ENCODE measurements around the gene KCND2.

Gene KCND2

GRCh38 chr7:120412139-120413050 lies 139.4 kb downstream of the KCND2 start:
- Mint-ChIP-seq H3K27me3 (ENCODE audit: low read depth) (no peaks in the 10 kb centered on the region), H3K9me3 (no peaks in the 10 kb centered on the region), H3K27ac (no peak overlapping the region), H3K4me1 (ENCODE audit: low read depth) (no peaks in the 10 kb centered on the region), H3K36me3 (ENCODE audit: low read depth) (no peaks in the 10 kb centered on the region), H3K4me3 (no peak overlapping the region)

- Mint-ChIP-seq H3K4me3 (no peak overlapping the region), H3K36me3 (ENCODE audit: low read depth) (no peaks in the 10 kb centered on the region), H3K27ac (no peak overlapping the region), H3K9me3 (no peaks in the 10 kb centered on the region), H3K27me3 (ENCODE audit: low read depth) (no peaks in the 10 kb centered on the region), H3K4me1 (ENCODE audit: low read depth) (no peaks in the 10 kb centered on the region)
Observed at GRCh38 chr7:120413164-120413563, 140.2 kb downstream of the KCND2 start.

- H3K36me3 Mint-ChIP-seq (ENCODE audit: low read depth) = no peaks in the 10 kb centered on the region
- no peak overlapping the region for H3K27ac Mint-ChIP-seq
- H3K4me1 Mint-ChIP-seq (ENCODE audit: low read depth) = no peaks in the 10 kb centered on the region
Observed at GRCh38 chr7:120417244-120417979, 144.4 kb downstream of the KCND2 start.

GRCh38 chr7:120421151-120421651 lies 148.2 kb downstream of the KCND2 start:
- Mint-ChIP-seq H3K9me3 (no peaks in the 10 kb centered on the region), H3K27me3 (ENCODE audit: low read depth) (no peaks in the 10 kb centered on the region), H3K4me3 (no peak overlapping the region), H3K4me1 (ENCODE audit: low read depth) (no peaks in the 10 kb centered on the region), H3K27ac (no peak overlapping the region), H3K36me3 (ENCODE audit: low read depth) (no peaks in the 10 kb centered on the region)

More at GRCh38 chr7:120417244-120417979, 144.4 kb downstream of the KCND2 start:
- no peaks in the 10 kb centered on the region for H3K9me3 Mint-ChIP-seq
- no peaks in the 10 kb centered on the region for H3K27me3 Mint-ChIP-seq (ENCODE audit: low read depth)
- H3K4me3 Mint-ChIP-seq = no peak overlapping the region

- peaks cover 4% of the 10 kb centered on the region for H3K9me3 Mint-ChIP-seq
- no peaks in the 10 kb centered on the region for H3K36me3 Mint-ChIP-seq (ENCODE audit: low read depth)
- no peaks in the 10 kb centered on the region for H3K4me1 Mint-ChIP-seq (ENCODE audit: low read depth)
- no peak overlapping the region for H3K4me3 Mint-ChIP-seq
- no peak overlapping the region for H3K27ac Mint-ChIP-seq
- H3K27me3 Mint-ChIP-seq (ENCODE audit: low read depth) = no peaks in the 10 kb centered on the region
Observed at GRCh38 chr7:120431016-120431415, 158.0 kb downstream of the KCND2 start.

GRCh38 chr7:120436487-120437060 lies 163.6 kb downstream of the KCND2 start:
- Mint-ChIP-seq H3K36me3 (ENCODE audit: low read depth) (no peaks in the 10 kb centered on the region), H3K27me3 (ENCODE audit: low read depth) (no peaks in the 10 kb centered on the region), H3K9me3 (no peaks in the 10 kb centered on the region), H3K4me1 (ENCODE audit: low read depth) (no peaks in the 10 kb centered on the region), H3K4me3 (no peak overlapping the region), H3K27ac (no peak overlapping the region)

- H3K9me3 Mint-ChIP-seq = no peaks in the 10 kb centered on the region
- H3K4me3 Mint-ChIP-seq = no peak overlapping the region
- H3K4me1 Mint-ChIP-seq (ENCODE audit: low read depth) = no peaks in the 10 kb centered on the region
- H3K36me3 Mint-ChIP-seq (ENCODE audit: low read depth) = no peaks in the 10 kb centered on the region
- H3K27me3 Mint-ChIP-seq (ENCODE audit: low read depth) = no peaks in the 10 kb centered on the region
- H3K27ac Mint-ChIP-seq = no peak overlapping the region
Observed at GRCh38 chr7:120441850-120442249, 168.9 kb downstream of the KCND2 start.

- H3K27ac Mint-ChIP-seq = no peak overlapping the region
- H3K4me3 Mint-ChIP-seq = no peak overlapping the region
- no peaks in the 10 kb centered on the region for H3K9me3 Mint-ChIP-seq
- H3K36me3 Mint-ChIP-seq (ENCODE audit: low read depth) = no peaks in the 10 kb centered on the region
- no peaks in the 10 kb centered on the region for H3K4me1 Mint-ChIP-seq (ENCODE audit: low read depth)
- H3K27me3 Mint-ChIP-seq (ENCODE audit: low read depth) = no peaks in the 10 kb centered on the region
Observed at GRCh38 chr7:120442838-120443237, 169.9 kb downstream of the KCND2 start.

GRCh38 chr7:120444650-120445049 lies 171.7 kb downstream of the KCND2 start:
- H3K9me3 Mint-ChIP-seq = no peaks in the 10 kb centered on the region
- no peaks in the 10 kb centered on the region for H3K27me3 Mint-ChIP-seq (ENCODE audit: low read depth)
- H3K4me1 Mint-ChIP-seq (ENCODE audit: low read depth) = no peaks in the 10 kb centered on the region
- H3K4me3 Mint-ChIP-seq = no peak overlapping the region
- H3K36me3 Mint-ChIP-seq (ENCODE audit: low read depth) = no peaks in the 10 kb centered on the region
- H3K27ac Mint-ChIP-seq = no peak overlapping the region

- Mint-ChIP-seq H3K9me3 (no peaks in the 10 kb centered on the region), H3K36me3 (ENCODE audit: low read depth) (no peaks in the 10 kb centered on the region), H3K4me1 (ENCODE audit: low read depth) (no peaks in the 10 kb centered on the region), H3K27ac (no peak overlapping the region), H3K27me3 (ENCODE audit: low read depth) (no peaks in the 10 kb centered on the region), H3K4me3 (no peak overlapping the region)
Observed at GRCh38 chr7:120445276-120445675, 172.3 kb downstream of the KCND2 start.

GRCh38 chr7:120452665-120453064 lies 179.7 kb downstream of the KCND2 start:
- Mint-ChIP-seq H3K4me3 (no peak overlapping the region), H3K27ac (no peak overlapping the region), H3K9me3 (peaks cover 18% of the 10 kb centered on the region), H3K27me3 (ENCODE audit: low read depth) (no peaks in the 10 kb centered on the region), H3K36me3 (ENCODE audit: low read depth) (no peaks in the 10 kb centered on the region), H3K4me1 (ENCODE audit: low read depth) (no peaks in the 10 kb centered on the region)

GRCh38 chr7:120456699-120457098 lies 183.7 kb downstream of the KCND2 start:
- H3K27ac Mint-ChIP-seq = no peak overlapping the region
- H3K4me3 Mint-ChIP-seq = no peak overlapping the region
- no peaks in the 10 kb centered on the region for H3K4me1 Mint-ChIP-seq (ENCODE audit: low read depth)
- peaks cover 23% of the 10 kb centered on the region for H3K9me3 Mint-ChIP-seq
- no peaks in the 10 kb centered on the region for H3K27me3 Mint-ChIP-seq (ENCODE audit: low read depth)
- no peaks in the 10 kb centered on the region for H3K36me3 Mint-ChIP-seq (ENCODE audit: low read depth)

- Mint-ChIP-seq H3K9me3 (peaks cover 14% of the 10 kb centered on the region), H3K27me3 (ENCODE audit: low read depth) (no peaks in the 10 kb centered on the region), H3K36me3 (ENCODE audit: low read depth) (no peaks in the 10 kb centered on the region), H3K4me3 (no peak overlapping the region), H3K4me1 (ENCODE audit: low read depth) (no peaks in the 10 kb centered on the region), H3K27ac (no peak overlapping the region)
Observed at GRCh38 chr7:120460949-120461348, 188.0 kb downstream of the KCND2 start.

GRCh38 chr7:120462991-120463390 lies 190.0 kb downstream of the KCND2 start:
- no peak overlapping the region for H3K4me3 Mint-ChIP-seq
- no peaks in the 10 kb centered on the region for H3K27me3 Mint-ChIP-seq (ENCODE audit: low read depth)
- no peak overlapping the region for H3K27ac Mint-ChIP-seq
- H3K36me3 Mint-ChIP-seq (ENCODE audit: low read depth) = no peaks in the 10 kb centered on the region
- no peaks in the 10 kb centered on the region for H3K4me1 Mint-ChIP-seq (ENCODE audit: low read depth)
- H3K9me3 Mint-ChIP-seq = peaks cover 2% of the 10 kb centered on the region
